NT2/D1 (cell line): Measurements from ENCODE around the gene ADD2.

Experiments used
- SUZ12 ChIP-seq: IDR thresholded peaks from 2 replicates; pipeline ENCODE4 v1.6.1; 2011; ENCODE audit not compliant: insufficient read length, insufficient read depth; ENCODE audit errors: extremely low read depth
- YY1 ChIP-seq: IDR thresholded peaks from 2 replicates; pipeline ENCODE4 v1.6.1; 2011; ENCODE audit not compliant: insufficient read length, insufficient read depth

GRCh38 chr2:70676301-70677035, 91.5 kb downstream of the ADD2 start:
- TF ChIP-seq SUZ12 (no peak), YY1 (no peak)
